ENCODE data around the gene AFF3. TPM values are rescaled to one million over a fixed set of nuclear protein-coding genes. Genes with fewer than 3 reads are reported as not detected.

Gene AFF3
- total and polyA plus RNA-seq, 7 experiments from 2014 or later = 3.0 to 24.1 (median 19.8) TPM

GRCh38 chr2:99623613-99624012 lies 518.8 kb downstream of the AFF3 start:
- no peaks in the 10 kb centered on the region for H3K9me3 Mint-ChIP-seq
- no peak overlapping the region for H3K4me3 Mint-ChIP-seq
- H3K9me3 ChIP-seq (ENCODE audit: control insufficient read depth in 2 of 3, low read length in 3 of 3) = no peaks in the 10 kb centered on the region
- no peaks in the 10 kb centered on the region for H3K4me1 ChIP-seq (ENCODE audit: control insufficient read depth in 2 of 2, insufficient read depth in 2 of 2, low read length in 2 of 2)
- CTCF ChIA-PET = interaction anchor here (0.6 kb wide), 1 partner anchor 13 kb away, joined by 3 read pairs; no protein-coding TSS in a partner anchor
- POLR2A ChIA-PET = no interaction called here
- no peaks in the 10 kb centered on the region for H3K36me3 ChIP-seq (ENCODE audit: control insufficient read depth in 2 of 3, insufficient read depth in 3 of 3, low read length in 3 of 3)
- H3K27me3 ChIP-seq (ENCODE audit: control insufficient read depth in 2 of 2, insufficient read depth in 2 of 2, low read length in 2 of 2) = no peaks in the 10 kb centered on the region
- H3K27ac ChIP-seq (ENCODE audit: low read depth, low read length) = no peak overlapping the region
- H3K36me3 Mint-ChIP-seq = peaks cover 0 to 4% (median 0%) of the 10 kb centered on the region in 5 donors
- intact Hi-C loops (cut with micrococcal nuclease) = no loop called here
- DNase-seq (no peak), ATAC-seq (no peak)
- no peaks in the 10 kb centered on the region for H3K4me1 Mint-ChIP-seq
- no peak overlapping the region for H3K27ac Mint-ChIP-seq
- H3K4me3 ChIP-seq (ENCODE audit: low read length) = no peak overlapping the region
- no peaks in the 10 kb centered on the region for H3K27me3 Mint-ChIP-seq

GRCh38 chr2:99623035-99623434 lies 519.4 kb downstream of the AFF3 start:
- Histone ChIP-seq H3K4me3 (ENCODE audit: low read length) (no peak overlapping the region), H3K36me3 (ENCODE audit: control insufficient read depth in 2 of 3, insufficient read depth in 3 of 3, low read length in 3 of 3) (no peaks in the 10 kb centered on the region), H3K27ac (ENCODE audit: low read depth, low read length) (no peak overlapping the region), H3K4me1 (ENCODE audit: control insufficient read depth in 2 of 2, insufficient read depth in 2 of 2, low read length in 2 of 2) (no peaks in the 10 kb centered on the region), H3K9me3 (ENCODE audit: control insufficient read depth in 2 of 3, low read length in 3 of 3) (no peaks in the 10 kb centered on the region), H3K27me3 (ENCODE audit: control insufficient read depth in 2 of 2, insufficient read depth in 2 of 2, low read length in 2 of 2) (no peaks in the 10 kb centered on the region)
- no peaks in the 10 kb centered on the region for H3K4me1 Mint-ChIP-seq
- ChIA-PET POLR2A (no interaction called here), CTCF (no interaction called here)
- DNase-seq = no peak
- no peak overlapping the region for H3K27ac Mint-ChIP-seq
- peaks cover 0 to 4% (median 0%) of the 10 kb centered on the region in 5 donors for H3K36me3 Mint-ChIP-seq
- no peak for ATAC-seq
- H3K27me3 Mint-ChIP-seq = no peaks in the 10 kb centered on the region
- no peaks in the 10 kb centered on the region for H3K9me3 Mint-ChIP-seq
- H3K4me3 Mint-ChIP-seq = no peak overlapping the region
- intact Hi-C loops (cut with micrococcal nuclease) = no loop called here

DNA sequence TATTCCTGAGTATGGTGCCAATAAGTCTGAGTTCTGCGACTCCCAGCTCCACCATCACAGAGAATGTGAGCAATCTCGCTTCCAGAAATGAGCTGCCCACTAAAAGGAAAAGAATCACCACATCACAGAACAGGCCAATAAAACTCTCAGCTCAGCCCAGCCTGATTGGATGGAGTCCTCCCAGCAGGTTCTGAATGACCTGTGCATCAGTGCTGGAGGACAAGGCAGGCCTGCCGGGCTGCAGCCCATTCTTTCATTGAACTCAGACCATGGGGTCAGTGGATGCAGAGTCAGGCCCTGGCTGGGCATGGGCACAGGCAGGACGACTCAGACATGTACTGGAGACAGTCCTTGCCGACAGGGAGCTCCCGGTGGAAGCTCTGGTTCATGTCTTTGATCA lies 519.9 kb downstream of the AFF3 start:
- Mint-ChIP-seq H3K9me3 (no peaks in the 10 kb centered on the region), H3K4me3 (no peak overlapping the region), H3K27me3 (no peaks in the 10 kb centered on the region), H3K36me3 (peaks cover 0 to 4% (median 0%) of the 10 kb centered on the region in 5 donors), H3K27ac (no peak overlapping the region), H3K4me1 (no peaks in the 10 kb centered on the region)
- Histone ChIP-seq H3K4me1 (ENCODE audit: control insufficient read depth in 2 of 2, insufficient read depth in 2 of 2, low read length in 2 of 2) (no peaks in the 10 kb centered on the region), H3K27me3 (ENCODE audit: control insufficient read depth in 2 of 2, insufficient read depth in 2 of 2, low read length in 2 of 2) (no peaks in the 10 kb centered on the region), H3K9me3 (ENCODE audit: control insufficient read depth in 2 of 3, low read length in 3 of 3) (no peaks in the 10 kb centered on the region), H3K36me3 (ENCODE audit: control insufficient read depth in 2 of 3, insufficient read depth in 3 of 3, low read length in 3 of 3) (no peaks in the 10 kb centered on the region), H3K4me3 (ENCODE audit: low read length) (no peak overlapping the region), H3K27ac (ENCODE audit: low read depth, low read length) (no peak overlapping the region)
- DNase-seq (no peak), ATAC-seq (no peak)
- CTCF ChIA-PET = no interaction called here
- intact Hi-C loops (cut with micrococcal nuclease) = no loop called here
- POLR2A ChIA-PET = no interaction called here

GRCh38 chr2:99621774-99622173 lies 520.6 kb downstream of the AFF3 start:
- no peak for ATAC-seq
- no peak overlapping the region for H3K4me3 Mint-ChIP-seq

DNA sequence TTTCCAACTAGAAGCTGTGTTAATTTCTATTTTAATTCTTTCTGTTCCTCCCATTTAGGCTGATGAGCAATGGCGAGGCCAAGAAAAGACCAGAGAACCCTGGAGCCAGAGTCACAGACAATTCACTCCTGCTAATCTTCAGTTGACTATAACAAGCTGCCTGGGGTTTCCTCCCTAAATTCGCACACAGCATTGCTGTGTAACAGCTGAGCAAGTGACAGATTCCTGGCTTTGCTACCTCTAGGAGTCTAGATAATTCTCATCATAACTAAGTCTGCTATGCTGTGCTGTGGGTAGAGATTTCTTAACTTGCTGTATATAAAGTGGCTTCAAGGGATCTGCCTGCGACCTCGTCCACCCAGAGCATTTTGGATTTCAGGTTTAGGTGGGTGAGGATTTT lies 521.3 kb downstream of the AFF3 start:
- Mint-ChIP-seq H3K4me3 (no peak overlapping the region), H3K4me1 (no peaks in the 10 kb centered on the region), H3K36me3 (peaks cover 0 to 4% (median 0%) of the 10 kb centered on the region in 5 donors), H3K27me3 (no peaks in the 10 kb centered on the region), H3K9me3 (no peaks in the 10 kb centered on the region), H3K27ac (no peak overlapping the region)
- no peaks in the 10 kb centered on the region for H3K4me1 ChIP-seq (ENCODE audit: control insufficient read depth in 2 of 2, insufficient read depth in 2 of 2, low read length in 2 of 2)
- DNase-seq (no peak), ATAC-seq (no peak)
- H3K27me3 ChIP-seq (ENCODE audit: control insufficient read depth in 2 of 2, insufficient read depth in 2 of 2, low read length in 2 of 2) = no peaks in the 10 kb centered on the region
- H3K9me3 ChIP-seq (ENCODE audit: control insufficient read depth in 2 of 3, low read length in 3 of 3) = no peaks in the 10 kb centered on the region
- intact Hi-C loops (cut with micrococcal nuclease) = no loop called here
- ChIA-PET POLR2A (no interaction called here), CTCF (no interaction called here)
- H3K27ac ChIP-seq (ENCODE audit: low read depth, low read length) = no peak overlapping the region
- H3K36me3 ChIP-seq (ENCODE audit: control insufficient read depth in 2 of 3, insufficient read depth in 3 of 3, low read length in 3 of 3) = no peaks in the 10 kb centered on the region
- H3K4me3 ChIP-seq (ENCODE audit: low read length) = no peak overlapping the region

More at GRCh38 chr2:99621774-99622173, 520.6 kb downstream of the AFF3 start:
- intact Hi-C loops (cut with micrococcal nuclease) = no loop called here
- H3K4me3 ChIP-seq (ENCODE audit: low read length) = no peak overlapping the region
- DNase-seq = no peak
- no peaks in the 10 kb centered on the region for H3K4me1 ChIP-seq (ENCODE audit: control insufficient read depth in 2 of 2, insufficient read depth in 2 of 2, low read length in 2 of 2)
- Mint-ChIP-seq H3K27me3 (no peaks in the 10 kb centered on the region), H3K27ac (no peak overlapping the region), H3K9me3 (no peaks in the 10 kb centered on the region), H3K4me1 (no peaks in the 10 kb centered on the region), H3K36me3 (peaks cover 0 to 4% (median 0%) of the 10 kb centered on the region in 5 donors)
- H3K9me3 ChIP-seq (ENCODE audit: control insufficient read depth in 2 of 3, low read length in 3 of 3) = no peaks in the 10 kb centered on the region
- ChIA-PET CTCF (no interaction called here), POLR2A (no interaction called here)
- no peaks in the 10 kb centered on the region for H3K36me3 ChIP-seq (ENCODE audit: control insufficient read depth in 2 of 3, insufficient read depth in 3 of 3, low read length in 3 of 3)
- H3K27ac ChIP-seq (ENCODE audit: low read depth, low read length) = no peak overlapping the region
- H3K27me3 ChIP-seq (ENCODE audit: control insufficient read depth in 2 of 2, insufficient read depth in 2 of 2, low read length in 2 of 2) = no peaks in the 10 kb centered on the region

GRCh38 chr2:99619151-99619550 lies 523.2 kb downstream of the AFF3 start:
- no peaks in the 10 kb centered on the region for H3K27me3 ChIP-seq (ENCODE audit: control insufficient read depth in 2 of 2, insufficient read depth in 2 of 2, low read length in 2 of 2)
- Mint-ChIP-seq H3K4me3 (no peak overlapping the region), H3K4me1 (no peaks in the 10 kb centered on the region), H3K9me3 (no peaks in the 10 kb centered on the region), H3K27ac (no peak overlapping the region), H3K36me3 (peaks cover 0 to 4% (median 0%) of the 10 kb centered on the region in 5 donors), H3K27me3 (no peaks in the 10 kb centered on the region)
- ChIA-PET POLR2A (no interaction called here), CTCF (no interaction called here)
- H3K4me3 ChIP-seq (ENCODE audit: low read length) = no peak overlapping the region
- intact Hi-C loops (cut with micrococcal nuclease) = no loop called here
- no peaks in the 10 kb centered on the region for H3K4me1 ChIP-seq (ENCODE audit: control insufficient read depth in 2 of 2, insufficient read depth in 2 of 2, low read length in 2 of 2)
- no peak overlapping the region for H3K27ac ChIP-seq (ENCODE audit: low read depth, low read length)
- ATAC-seq = no peak
- no peaks in the 10 kb centered on the region for H3K36me3 ChIP-seq (ENCODE audit: control insufficient read depth in 2 of 3, insufficient read depth in 3 of 3, low read length in 3 of 3)
- no peak for DNase-seq
- H3K9me3 ChIP-seq (ENCODE audit: control insufficient read depth in 2 of 3, low read length in 3 of 3) = no peaks in the 10 kb centered on the region

DNA sequence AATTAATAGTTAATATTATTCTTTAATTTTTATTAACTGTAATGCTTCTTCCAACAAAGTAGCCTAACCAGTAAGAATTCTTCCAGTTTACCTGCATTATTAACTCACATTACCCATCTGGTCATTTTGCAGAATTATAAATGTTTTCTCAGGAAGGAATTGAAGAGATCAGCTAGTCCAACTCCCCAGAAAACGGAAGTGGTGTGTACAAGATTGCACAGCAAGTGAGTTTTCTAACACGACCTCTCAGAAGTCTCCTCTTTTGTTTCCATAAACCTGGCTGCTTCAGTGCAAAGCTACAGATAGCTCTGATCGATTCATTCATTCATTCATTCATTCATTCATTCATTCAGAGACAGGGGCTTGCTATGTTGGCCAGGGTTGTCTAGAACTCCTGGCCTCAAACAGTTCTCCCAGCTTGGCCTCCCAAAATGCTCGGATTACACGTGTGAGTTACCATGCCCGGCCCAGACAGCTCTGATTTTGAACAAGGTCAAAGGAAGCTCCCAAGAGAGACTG lies 523.8 kb downstream of the AFF3 start:
- Histone ChIP-seq H3K9me3 (ENCODE audit: control insufficient read depth in 2 of 3, low read length in 3 of 3) (no peaks in the 10 kb centered on the region), H3K36me3 (ENCODE audit: control insufficient read depth in 2 of 3, insufficient read depth in 3 of 3, low read length in 3 of 3) (no peaks in the 10 kb centered on the region), H3K4me3 (ENCODE audit: low read length) (no peak overlapping the region), H3K27ac (ENCODE audit: low read depth, low read length) (no peak overlapping the region), H3K27me3 (ENCODE audit: control insufficient read depth in 2 of 2, insufficient read depth in 2 of 2, low read length in 2 of 2) (no peaks in the 10 kb centered on the region), H3K4me1 (ENCODE audit: control insufficient read depth in 2 of 2, insufficient read depth in 2 of 2, low read length in 2 of 2) (no peaks in the 10 kb centered on the region)
- ChIA-PET CTCF (interaction anchor here (0.6 kb wide), 1 partner anchor 9 kb away, joined by 4 read pairs; no protein-coding TSS in a partner anchor), POLR2A (no interaction called here)
- no peak for ATAC-seq
- no peak for DNase-seq
- no peaks in the 10 kb centered on the region for H3K27me3 Mint-ChIP-seq
- intact Hi-C loops (cut with micrococcal nuclease) = no loop called here
- H3K9me3 Mint-ChIP-seq = no peaks in the 10 kb centered on the region
- H3K4me3 Mint-ChIP-seq = no peak overlapping the region
- H3K27ac Mint-ChIP-seq = no peak overlapping the region
- no peaks in the 10 kb centered on the region for H3K4me1 Mint-ChIP-seq
- peaks cover 0 to 4% (median 0%) of the 10 kb centered on the region in 5 donors for H3K36me3 Mint-ChIP-seq
